Erythroblast (primary cell): ENCODE measurements around the gene RPL9.

Experiments
- GATA1 ChIP-seq: IDR thresholded peaks from 2 replicates; pipeline ENCODE4 v1.6.1; 2011; ENCODE audit warnings: low read depth, mild to moderate bottlenecking, control low read depth, low read length, moderate library complexity
- POLR2A ChIP-seq: IDR thresholded peaks from 2 replicates; pipeline ENCODE4 v1.6.1; 2011; ENCODE audit warnings: mild to moderate bottlenecking, low read length

DNA sequence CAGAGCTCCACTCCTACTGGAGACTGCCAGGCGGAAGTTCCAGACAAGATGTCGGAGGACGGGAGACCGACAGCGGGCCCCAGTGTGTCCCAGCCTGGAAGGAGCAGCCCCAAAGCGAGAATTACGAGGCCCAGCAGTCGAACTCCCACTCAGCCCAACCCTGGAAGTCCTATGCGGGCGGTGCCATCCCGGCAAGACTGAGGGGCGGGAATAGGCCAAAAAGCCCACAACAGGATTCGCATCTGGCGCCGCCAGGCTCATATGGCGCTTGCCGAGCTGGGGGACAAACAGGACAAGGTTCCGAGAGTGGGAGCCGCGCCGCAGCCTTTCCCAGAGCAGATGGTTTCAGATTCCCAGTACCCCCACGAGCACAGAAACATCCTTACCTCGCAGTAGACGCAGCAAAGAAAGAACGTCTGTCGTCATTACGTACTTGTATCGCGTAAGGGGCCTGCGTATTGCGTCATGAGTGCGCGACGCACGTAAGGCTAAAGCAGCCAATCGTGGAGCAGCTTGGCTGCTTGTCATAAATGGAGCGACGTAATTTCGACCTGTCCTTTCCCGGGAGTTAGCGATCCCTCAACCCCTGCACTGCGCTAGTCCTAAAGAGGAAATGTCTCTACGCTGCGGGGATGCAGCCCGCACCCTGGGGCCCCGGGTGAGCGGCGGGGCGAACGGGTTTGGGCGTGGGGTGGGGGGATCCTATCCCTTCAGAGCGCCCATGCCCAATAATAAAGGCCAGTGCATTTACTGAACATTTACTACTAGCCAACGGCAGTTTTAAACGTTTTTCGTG, at the start of gene RPL9, which contains the start of gene LIAS:
- TF ChIP-seq POLR2A (peak; percentile 99), GATA1 (no peak)
